ENCODE results near the gene RAPGEF2.
"Not testable (repeated sequence)": the region's sequence is repeated elsewhere in the genome, so short reads cannot be mapped to it uniquely, and the experiment has no call there.

Gene RAPGEF2

GRCh38 chr4:159079074-159079473 lies 23.8 kb upstream of the RAPGEF2 start:
- TF ChIP-seq CTCF (conservative IDR thresholded peaks at IDR 0.05; ENCODE audit: low read depth, low read length) = no peak
- H3K4me3 ChIP-seq (ENCODE audit: low read length) = no peak overlapping the region
- DNase-seq (ENCODE audit: low read depth) = no peak

GRCh38 chr4:159086606-159087005 lies 16.3 kb upstream of the RAPGEF2 start:
- no peak for TF ChIP-seq CTCF (conservative IDR thresholded peaks at IDR 0.05; ENCODE audit: low read depth, low read length)
- H3K4me3 ChIP-seq (ENCODE audit: low read length) = no peak overlapping the region
- DNase-seq (ENCODE audit: low read depth) = no peak

GRCh38 chr4:159090255-159090654 lies 12.6 kb upstream of the RAPGEF2 start:
- DNase-seq (ENCODE audit: low read depth) = no peak
- no peak overlapping the region for H3K4me3 ChIP-seq (ENCODE audit: low read length)
- no peak for TF ChIP-seq CTCF (conservative IDR thresholded peaks at IDR 0.05; ENCODE audit: low read depth, low read length)

- not testable (repeated sequence) for DNase-seq (ENCODE audit: low read depth); H3K4me3 ChIP-seq (ENCODE audit: low read length)
Observed at GRCh38 chr4:159094156-159094555, 8.7 kb upstream of the RAPGEF2 start.

- DNase-seq (ENCODE audit: low read depth) = no peak
- no peak for TF ChIP-seq CTCF (conservative IDR thresholded peaks at IDR 0.05; ENCODE audit: low read depth, low read length)
- H3K4me3 ChIP-seq (ENCODE audit: low read length) = no peak overlapping the region
Observed at GRCh38 chr4:159096434-159096833, 6.4 kb upstream of the RAPGEF2 start.

GRCh38 chr4:159097144-159097543 lies 5.7 kb upstream of the RAPGEF2 start:
- TF ChIP-seq CTCF (conservative IDR thresholded peaks at IDR 0.05; ENCODE audit: low read depth, low read length) = no peak
- H3K4me3 ChIP-seq (ENCODE audit: low read length) = no peak overlapping the region
- no peak for DNase-seq (ENCODE audit: low read depth)

GRCh38 chr4:159097785-159098184 lies 5.1 kb upstream of the RAPGEF2 start:
- H3K4me3 ChIP-seq (ENCODE audit: low read length) = no peak overlapping the region
- no peak for TF ChIP-seq CTCF (conservative IDR thresholded peaks at IDR 0.05; ENCODE audit: low read depth, low read length)
- DNase-seq (ENCODE audit: low read depth) = no peak

Data from retinal pigment epithelial cell (primary cell).